Endothelial cell of umbilical vein (primary cell): ENCODE data around the gene C1orf52.

Experiments used
- CTCF ChIP-seq, 2 donors: IDR thresholded peaks; 1 replicate in 1 of 2; 2 replicates in 1 of 2; pipeline ENCODE4 v1.5.1; 2011; ENCODE audit warnings: low read length in 2 of 2, mild to moderate bottlenecking in 2 of 2, moderate library complexity in 2 of 2, control low read depth in 1 of 2, inconsistent platforms in 1 of 2, low read depth in 1 of 2; ENCODE audit not compliant: insufficient read depth in 1 of 2; ENCODE audit errors: extremely low read depth in 1 of 2
- EZH2 ChIP-seq: IDR thresholded peaks from 2 replicates; pipeline ENCODE4 v1.6.1; 2012; ENCODE audit warnings: borderline replicate concordance, low read depth, mild to moderate bottlenecking, moderate library complexity, low read length, inconsistent platforms; ENCODE audit not compliant: severe bottlenecking
- FOS ChIP-seq: IDR thresholded peaks from 2 replicates; pipeline ENCODE4 v1.6.1; 2011; ENCODE audit warnings: mild to moderate bottlenecking, low read length, moderate library complexity, borderline replicate concordance; ENCODE audit not compliant: insufficient read depth
- MYC ChIP-seq: IDR thresholded peaks from one replicate; pipeline ENCODE4 v1.6.1; 2011; ENCODE audit warnings: mild to moderate bottlenecking, low read depth, low read length
- POLR2A ChIP-seq: IDR thresholded peaks from 2 replicates; pipeline ENCODE4 v1.6.1; 2012; ENCODE audit warnings: low read depth, mild to moderate bottlenecking, control low read depth, low read length
- POLR2AphosphoS5 ChIP-seq: IDR thresholded peaks from 2 replicates; pipeline ENCODE4 v1.6.1; 2012; ENCODE audit warnings: low read depth, mild to moderate bottlenecking, control low read depth, low read length, moderate library complexity; ENCODE audit not compliant: insufficient read depth

DNA sequence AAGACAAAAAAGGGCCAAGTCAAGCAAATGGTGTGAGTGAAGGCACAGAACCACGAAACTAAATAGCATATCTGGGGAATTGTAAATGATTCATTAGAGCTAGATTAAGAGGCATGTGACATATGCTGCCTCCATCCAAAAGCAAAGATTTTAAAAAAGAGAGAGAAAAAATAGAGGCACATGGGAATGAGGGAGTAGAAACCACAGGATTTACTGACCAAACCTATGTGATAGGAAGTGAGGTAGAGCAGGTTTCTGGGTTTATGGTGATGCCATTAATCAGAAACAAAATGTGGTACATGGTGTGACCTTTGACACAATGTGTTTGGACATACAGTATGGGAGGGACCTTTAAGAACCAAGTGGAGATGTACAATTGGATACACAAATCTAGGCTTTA is 13.6 kb downstream of the C1orf52 start:
- TF ChIP-seq POLR2AphosphoS5 (no peak), MYC (no peak), CTCF (IDR thresholded peaks at IDR 0.05; ENCODE audit: extremely low read depth in 1 of 2, insufficient read depth in 1 of 2, low read depth in 1 of 2, low read length in 2 of 2) (no peak), POLR2A (no peak), FOS (no peak), EZH2 (no peak)
